AG04450 (cell line): ENCODE results near the gene RESP18. TPM values are rescaled to one million over a fixed set of nuclear protein-coding genes. Genes with fewer than 3 reads are reported as not detected.

ENCODE experiments used
- CTCF ChIA-PET: fragments of 300-600, 350-600 bp; formaldehyde crosslinking; extraction: SDS; loops from one replicate; lab custom pipeline; 2022; ENCODE audit warnings: antibody characterized with exemption, inconsistent platforms; lab: Charles Lee
- POLR2A ChIA-PET: fragments of 350-600 bp; formaldehyde crosslinking; extraction: SDS; loops from one replicate; lab custom pipeline; 2021; ENCODE audit warnings: antibody characterized with exemption, inconsistent platforms; lab: Yijun Ruan, JAX
- DNase-seq: peaks from one replicate; pipeline ENCODE4 v3.0.0-alpha.2; 2011; ENCODE audit warnings: low read depth, low spot score
- H3K27ac ChIP-seq: one replicate; pipeline ENCODE4 v1.5.1; 2012; ENCODE audit warnings: low read depth, low read length, control low read depth
- H3K27me3 ChIP-seq: one replicate; pipeline ENCODE4 v1.6.0; 2012; ENCODE audit warnings: low read length; ENCODE audit not compliant: control insufficient read depth, insufficient read depth
- H3K4me3 ChIP-seq: 2 replicates; pipeline ENCODE4 v1.5.1; 2011; ENCODE audit warnings: mild to moderate bottlenecking, low read depth, low read length, control low read depth
- H3K9me3 ChIP-seq: 2 replicates; pipeline ENCODE4 v1.5.1; 2012; ENCODE audit warnings: low read length; ENCODE audit not compliant: control insufficient read depth, insufficient read depth
- polyA plus RNA-seq: library from polyadenylated mRNA; depleted of rRNA; stranded (reverse); fragments of >200 nt; gene quantifications from 2 replicates; pipeline ENCODE4 v1.2.3, GENCODE V29; 2011
- TF ChIP-seq, protein P1 (sequence below): IDR thresholded peaks from 2 replicates; pipeline ENCODE4 v1.5.1; 2011; ENCODE audit warnings: low read depth, low read length, control low read depth, inconsistent platforms

RESP18 gene
- polyA plus RNA-seq, 1 experiment, result not detected

DNA sequence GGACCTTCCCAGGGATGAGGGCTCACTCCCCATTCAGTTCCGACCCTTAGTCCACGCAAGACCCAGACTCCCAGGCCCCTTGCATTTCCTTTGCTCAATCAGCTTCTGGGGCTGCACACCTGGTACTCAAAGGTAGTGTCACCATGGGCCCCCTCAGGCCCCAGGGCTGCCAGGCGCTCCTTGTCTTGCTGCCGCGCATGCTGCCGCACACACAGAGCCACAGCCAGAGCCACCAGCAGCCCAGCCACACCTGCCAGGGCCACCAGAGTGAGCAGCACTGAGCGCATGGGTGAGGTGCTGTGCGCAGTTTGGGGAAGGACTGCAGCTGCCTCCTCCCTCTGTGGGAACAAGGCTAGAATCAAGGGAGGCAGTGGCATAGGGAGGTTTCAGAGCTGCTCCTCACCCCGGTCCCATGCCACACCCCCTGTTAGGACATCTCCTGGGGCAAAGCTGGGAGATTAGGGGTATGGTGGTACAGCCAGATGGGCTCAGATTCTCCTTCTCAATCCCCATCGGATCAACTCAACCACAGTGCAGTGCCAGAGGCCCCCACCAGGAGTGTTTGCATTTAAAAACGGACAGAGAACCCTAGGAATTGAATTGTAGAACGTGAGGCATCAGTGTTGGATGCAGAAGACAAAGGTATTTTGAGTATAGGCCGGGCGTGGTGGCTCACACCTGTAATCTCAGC is 34.6 kb downstream of the RESP18 start:
- Histone ChIP-seq H3K9me3 (no peaks in the 10 kb centered on the region), H3K4me3 (no peak overlapping the region), H3K27me3 (no peaks in the 10 kb centered on the region), H3K27ac (no peak overlapping the region)
- no peak for DNase-seq
- TF ChIP-seq, protein P1, sequence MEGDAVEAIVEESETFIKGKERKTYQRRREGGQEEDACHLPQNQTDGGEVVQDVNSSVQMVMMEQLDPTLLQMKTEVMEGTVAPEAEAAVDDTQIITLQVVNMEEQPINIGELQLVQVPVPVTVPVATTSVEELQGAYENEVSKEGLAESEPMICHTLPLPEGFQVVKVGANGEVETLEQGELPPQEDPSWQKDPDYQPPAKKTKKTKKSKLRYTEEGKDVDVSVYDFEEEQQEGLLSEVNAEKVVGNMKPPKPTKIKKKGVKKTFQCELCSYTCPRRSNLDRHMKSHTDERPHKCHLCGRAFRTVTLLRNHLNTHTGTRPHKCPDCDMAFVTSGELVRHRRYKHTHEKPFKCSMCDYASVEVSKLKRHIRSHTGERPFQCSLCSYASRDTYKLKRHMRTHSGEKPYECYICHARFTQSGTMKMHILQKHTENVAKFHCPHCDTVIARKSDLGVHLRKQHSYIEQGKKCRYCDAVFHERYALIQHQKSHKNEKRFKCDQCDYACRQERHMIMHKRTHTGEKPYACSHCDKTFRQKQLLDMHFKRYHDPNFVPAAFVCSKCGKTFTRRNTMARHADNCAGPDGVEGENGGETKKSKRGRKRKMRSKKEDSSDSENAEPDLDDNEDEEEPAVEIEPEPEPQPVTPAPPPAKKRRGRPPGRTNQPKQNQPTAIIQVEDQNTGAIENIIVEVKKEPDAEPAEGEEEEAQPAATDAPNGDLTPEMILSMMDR, result peak; percentile 45
- ChIA-PET CTCF (interaction anchor here (1.2 to 12.4 kb wide), 7 partner anchors 17 to 232 kb away, joined by 4 to 131 read pairs (median 6); partner anchors contain the start of gene NHEJ1), POLR2A (no interaction called here)

DNA sequence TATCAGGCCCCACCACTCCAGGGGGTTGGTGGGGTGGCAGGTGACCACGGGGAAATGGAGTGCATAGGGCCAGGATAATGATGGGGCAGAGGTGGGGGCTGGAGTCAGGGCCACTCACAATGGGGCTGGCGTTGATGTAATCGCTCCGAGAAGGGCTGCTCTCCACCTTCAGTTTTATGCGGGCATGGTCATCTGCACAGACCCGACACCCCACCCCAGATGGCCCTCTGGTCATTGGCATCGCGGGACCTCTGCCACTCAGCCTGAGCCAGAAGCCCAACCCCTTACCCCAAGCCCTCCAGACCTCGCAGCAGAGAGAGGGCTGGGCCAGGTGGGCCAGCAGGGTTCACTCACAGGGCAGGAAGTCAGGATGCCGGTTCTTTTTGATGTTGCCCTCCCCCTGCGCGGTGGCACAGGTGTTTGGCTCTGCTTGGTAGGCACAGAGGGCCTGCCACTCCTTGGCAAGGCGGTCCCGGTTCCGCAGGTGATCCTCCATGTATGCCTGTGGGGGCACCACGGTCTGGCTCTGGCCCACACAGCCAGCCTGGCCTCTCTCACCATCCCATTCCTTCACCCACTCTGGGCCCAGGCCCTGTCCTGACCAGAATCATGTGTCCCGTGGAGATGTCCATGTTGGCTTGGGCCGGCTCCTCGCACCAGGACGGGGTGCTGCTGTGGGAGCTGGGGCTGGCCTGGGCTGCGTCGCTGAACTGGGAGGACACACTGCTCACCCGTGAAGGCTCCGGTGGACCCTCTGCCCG is 35.7 kb downstream of the RESP18 start:
- CTCF ChIA-PET, result interaction anchor here (1.2 to 12.4 kb wide), 7 partner anchors 17 to 143 kb away, joined by 6 to 131 read pairs (median 13); partner anchors contain the start of genes DNAJB2, DNPEP and NHEJ1
- Histone ChIP-seq H3K9me3 (no peaks in the 10 kb centered on the region), H3K27ac (no peak overlapping the region), H3K27me3 (no peaks in the 10 kb centered on the region), H3K4me3 (no peak overlapping the region)
- TF ChIP-seq, protein P1, result no peak
- POLR2A ChIA-PET, result no interaction called here
- no peak for DNase-seq

DNA sequence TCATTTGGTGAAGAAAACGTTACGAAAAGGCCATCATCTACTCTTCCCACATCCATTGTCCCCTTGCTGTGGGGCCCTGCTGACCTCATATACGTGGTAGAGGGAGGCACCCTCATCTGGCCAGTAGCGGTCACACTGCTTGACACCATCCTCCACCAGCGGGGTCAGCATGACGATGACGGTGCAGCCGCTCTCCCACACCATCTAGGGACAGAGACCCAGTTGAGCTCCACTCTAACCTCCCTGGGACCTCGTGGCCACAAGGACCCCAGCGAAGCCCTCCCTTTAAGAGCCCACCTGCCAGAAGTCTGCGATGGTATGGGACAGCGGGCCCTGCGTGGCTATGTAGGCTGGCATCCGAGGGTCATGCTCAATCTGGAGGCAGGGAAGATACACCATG is 36.4 kb downstream of the RESP18 start:
- H3K9me3 ChIP-seq, result no peaks in the 10 kb centered on the region
- TF ChIP-seq, protein P1, result no peak
- no peak overlapping the region for H3K27ac ChIP-seq
- no peak for DNase-seq
- ChIA-PET CTCF (interaction anchor here (1.0 to 12.4 kb wide), 27 partner anchors 8 to 238 kb away, joined by 3 to 131 read pairs (median 11); partner anchors contain the start of genes ANKZF1, ATG9A, CNPPD1 and DNAJB2), POLR2A (no interaction called here)
- no peaks in the 10 kb centered on the region for H3K27me3 ChIP-seq
- no peak overlapping the region for H3K4me3 ChIP-seq

DNA sequence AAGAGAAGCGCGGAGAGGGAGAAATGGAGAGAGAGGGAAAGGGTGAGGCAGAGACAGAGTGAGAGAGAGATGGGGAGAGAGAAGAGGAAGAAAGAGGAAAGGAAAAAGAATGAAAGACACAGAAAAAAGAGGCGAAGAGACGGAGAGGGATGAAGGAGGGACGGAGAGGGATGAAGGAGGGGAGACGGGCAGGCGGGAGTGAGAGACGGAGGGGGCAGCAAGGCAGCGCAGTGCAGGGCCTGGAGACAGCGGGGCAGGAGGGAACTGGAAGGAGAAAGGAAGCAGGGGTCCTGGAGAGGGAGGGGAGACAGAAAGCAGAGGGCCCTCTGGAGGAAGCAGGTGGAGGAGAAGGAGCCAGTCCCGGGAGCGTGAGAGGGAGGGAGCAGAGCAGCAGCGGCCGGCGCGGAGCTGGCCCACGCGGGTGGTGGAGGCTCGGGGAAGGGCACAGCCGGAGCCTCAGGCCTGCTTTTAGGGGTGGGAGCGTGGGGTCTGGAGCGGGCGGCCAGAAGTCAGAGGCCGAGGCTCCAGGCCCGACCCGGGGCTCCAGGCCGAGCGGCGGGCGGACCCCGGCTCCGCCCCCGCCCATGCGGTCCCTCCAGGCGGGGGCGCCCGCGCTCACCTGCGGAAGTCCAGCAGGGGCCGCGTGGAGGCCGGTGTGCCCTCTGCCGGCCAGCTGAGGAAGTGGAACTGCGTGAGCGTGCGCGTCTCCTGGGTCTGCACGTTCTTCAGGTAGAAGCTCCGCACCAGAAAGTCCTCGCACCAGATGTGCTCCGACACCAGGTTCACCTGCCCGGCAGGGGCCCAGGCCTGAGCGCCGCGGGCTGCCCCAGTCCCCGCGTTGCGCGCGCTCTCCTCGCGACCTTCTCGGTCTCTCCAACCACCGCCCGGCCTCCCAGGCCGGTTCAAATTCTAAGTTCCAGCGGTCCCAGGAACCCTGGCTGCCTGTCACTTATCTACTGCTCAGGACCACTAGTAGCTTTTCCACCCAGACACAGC is 37.9 kb downstream of the RESP18 start:
- TF ChIP-seq, protein P1, result peak; percentile 89
- no peaks in the 10 kb centered on the region for H3K27me3 ChIP-seq
- no peaks in the 10 kb centered on the region for H3K9me3 ChIP-seq
- peak overlapping the region; percentile 21 for H3K27ac ChIP-seq
- peak; percentile 36 for DNase-seq
- CTCF ChIA-PET, result interaction anchor here (0.6 to 12.4 kb wide), 68 partner anchors 9 to 1148 kb away, joined by 3 to 131 read pairs (median 6); partner anchors contain the start of genes ABCB6, ANKZF1, ATG9A and CNPPD1
- H3K4me3 ChIP-seq, result peak overlapping the region; percentile 56
- POLR2A ChIA-PET, result interaction anchor here (0.6 to 1.5 kb wide), 5 partner anchors 9 to 65 kb away, joined by 3 to 5 read pairs (median 3); partner anchors contain the start of genes ANKZF1, ATG9A, DNAJB2 and GLB1L
